GM23248 (cell line): ENCODE data around the gene HERC6.

Source experiments
- EZH2 ChIP-seq: fragments of 200-600 bp; sonication (generic); IDR thresholded peaks from 2 replicates; pipeline ENCODE4 v1.6.1; 2018; ENCODE audit warnings: antibody characterized with exemption, mild to moderate bottlenecking; ENCODE audit not compliant: insufficient read depth, poor library complexity, severe bottlenecking
- EZH2phosphoT487 ChIP-seq: fragments of 200-600 bp; sonication (generic); IDR thresholded peaks from 2 replicates; pipeline ENCODE4 v1.6.1; 2018; ENCODE audit warnings: antibody characterized with exemption, moderate library complexity, mild to moderate bottlenecking, low read depth; ENCODE audit not compliant: insufficient read depth

- TF ChIP-seq EZH2 (no peak), EZH2phosphoT487 (no peak)
These were observed 17.9 kb upstream of the HERC6 start for GRCh38 chr4:88360791-88361190.
